GM18526 (cell line): ENCODE measurements around the gene TAS1R1.

ENCODE experiments used
- POLR2A ChIP-seq: IDR thresholded peaks from 3 replicates; pipeline ENCODE4 v1.6.1; 2011; ENCODE audit not compliant: insufficient read length; ENCODE audit errors: extremely low read depth

Gene TAS1R1

DNA sequence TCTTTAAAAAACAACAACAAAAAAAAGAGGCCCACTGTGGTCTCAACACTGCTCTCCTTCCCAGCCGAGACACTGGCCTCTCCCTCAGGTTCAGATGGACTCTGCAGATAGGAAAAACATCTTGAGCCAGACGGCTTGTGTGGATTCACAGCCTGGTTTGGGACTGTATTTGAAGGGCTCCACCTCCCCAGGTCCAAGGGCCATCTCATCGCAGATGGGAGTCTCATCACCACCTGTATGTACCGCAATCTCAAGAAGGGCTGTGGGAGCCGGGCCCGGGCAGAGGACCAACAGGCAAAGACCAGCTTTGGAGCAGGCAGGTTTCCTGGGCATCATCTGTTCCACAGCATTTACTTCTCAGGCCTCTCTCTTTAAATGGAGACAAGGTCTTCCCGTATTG, 34.9 kb downstream of the TAS1R1 start:
- no peak for TF ChIP-seq POLR2A

DNA sequence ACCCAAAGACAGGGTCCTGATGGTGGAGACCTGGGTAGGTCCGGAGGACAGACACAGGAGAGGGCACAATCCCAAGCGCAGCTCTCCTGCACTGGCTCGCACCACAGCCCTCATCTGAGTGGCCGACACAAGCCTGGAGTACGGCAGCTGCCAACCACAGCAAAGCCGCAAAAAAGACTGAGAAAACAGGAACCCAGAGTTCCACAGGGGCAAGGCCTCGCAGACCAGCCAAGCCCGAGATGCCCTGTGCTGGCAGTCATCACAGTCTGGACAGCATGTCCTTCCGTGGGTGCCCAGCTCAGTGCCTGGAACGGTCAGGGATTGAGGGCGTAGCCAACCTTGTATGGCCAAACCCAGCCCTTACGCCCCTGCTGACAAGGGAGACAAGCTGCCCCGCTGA, 36.1 kb downstream of the TAS1R1 start:
- TF ChIP-seq POLR2A = no peak

DNA sequence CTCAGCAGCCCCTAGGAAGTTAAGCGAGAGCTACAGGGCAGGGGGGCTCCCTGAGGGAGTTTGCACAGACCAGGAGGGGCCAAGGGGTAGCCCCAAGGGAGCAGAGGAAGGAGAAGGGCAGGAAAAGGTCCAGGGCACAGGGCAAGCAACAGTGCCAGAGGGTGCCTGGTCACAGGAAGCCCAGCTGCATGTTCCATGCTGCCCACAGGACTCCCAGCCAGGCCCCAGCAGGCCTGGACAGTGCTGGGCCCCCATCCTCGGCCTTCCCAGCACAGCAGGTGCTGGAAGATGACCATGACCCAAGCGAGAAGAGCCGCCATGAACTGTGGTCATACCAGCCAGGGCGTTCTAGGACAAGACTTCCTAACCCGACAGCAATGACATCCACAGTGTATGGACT, 36.5 kb downstream of the TAS1R1 start:
- no peak for TF ChIP-seq POLR2A

DNA sequence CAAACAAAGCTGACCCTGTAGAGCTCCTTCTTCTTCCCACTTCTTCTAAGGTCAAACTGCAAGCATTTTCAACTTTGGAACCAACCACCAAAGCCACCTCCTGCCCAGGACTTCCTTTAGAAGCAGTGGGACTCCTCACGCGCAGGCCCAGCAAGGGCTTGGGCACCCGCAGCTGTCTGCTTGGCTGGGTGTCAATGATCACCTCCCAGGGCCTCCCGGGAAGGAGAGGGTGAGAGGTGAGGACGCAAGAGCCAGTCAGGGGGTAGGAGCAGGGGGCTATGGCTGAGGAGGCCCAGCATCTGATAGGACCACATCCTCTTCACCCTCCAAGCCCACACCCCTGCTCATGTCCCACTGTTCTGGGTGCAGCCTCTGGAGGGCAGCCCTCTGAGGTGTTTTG, 37.3 kb downstream of the TAS1R1 start:
- TF ChIP-seq POLR2A = no peak

DNA sequence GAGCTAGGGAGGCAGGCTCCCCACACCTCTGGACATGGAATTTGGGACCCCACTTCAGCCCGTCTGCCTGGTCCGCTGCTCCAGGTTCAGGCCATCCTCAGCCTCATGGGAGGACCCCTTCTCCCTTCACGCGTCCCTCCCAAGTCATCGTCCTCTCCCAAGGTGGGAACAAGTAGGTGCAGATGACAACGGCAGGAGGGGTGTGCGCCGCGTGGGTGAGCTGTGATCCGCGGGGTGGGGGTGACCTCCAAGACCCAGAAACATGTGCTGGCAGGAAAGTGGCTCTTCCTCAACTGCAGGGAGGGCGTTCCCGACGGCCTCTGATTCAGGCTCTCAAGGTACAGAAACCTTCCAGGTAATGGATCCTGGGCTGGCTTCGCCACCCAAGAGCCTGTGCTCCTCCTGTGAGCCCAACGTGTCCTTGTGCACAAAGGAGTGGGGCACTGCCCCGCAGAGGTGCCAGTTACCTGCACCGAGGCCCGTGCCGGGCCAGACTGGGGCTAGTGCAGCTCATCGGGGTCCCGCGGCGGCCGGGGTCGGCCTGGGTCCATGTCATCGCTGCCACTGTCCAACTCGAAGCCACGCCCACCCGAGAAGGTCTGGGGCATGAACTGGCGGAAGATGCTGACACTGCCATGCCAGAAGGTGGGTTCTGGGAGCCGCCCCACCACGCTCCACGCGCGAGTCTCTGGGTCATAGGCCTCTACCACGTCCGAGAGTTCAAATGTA, 37.9 kb downstream of the TAS1R1 start:
- TF ChIP-seq POLR2A = no peak

DNA sequence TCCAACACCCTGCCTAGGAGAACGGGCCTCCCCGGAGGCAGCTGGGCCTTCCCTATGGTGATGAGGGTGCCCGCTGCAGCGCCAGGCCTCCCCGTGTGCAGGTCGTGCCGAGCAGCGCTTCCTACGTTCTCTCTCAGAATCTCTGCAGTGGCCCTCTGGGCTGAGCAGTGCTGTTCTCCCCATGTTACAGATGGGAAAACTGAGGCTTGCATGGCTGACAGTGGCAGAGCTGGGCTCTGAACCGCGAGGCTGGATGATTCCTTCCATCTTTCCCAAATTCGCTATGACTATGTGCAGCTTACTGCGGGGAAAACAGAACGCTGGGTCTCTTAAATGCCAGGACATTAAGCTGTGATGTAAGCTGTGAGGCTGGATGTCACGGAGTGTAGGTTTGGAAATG, 38.7 kb downstream of the TAS1R1 start:
- no peak for TF ChIP-seq POLR2A

DNA sequence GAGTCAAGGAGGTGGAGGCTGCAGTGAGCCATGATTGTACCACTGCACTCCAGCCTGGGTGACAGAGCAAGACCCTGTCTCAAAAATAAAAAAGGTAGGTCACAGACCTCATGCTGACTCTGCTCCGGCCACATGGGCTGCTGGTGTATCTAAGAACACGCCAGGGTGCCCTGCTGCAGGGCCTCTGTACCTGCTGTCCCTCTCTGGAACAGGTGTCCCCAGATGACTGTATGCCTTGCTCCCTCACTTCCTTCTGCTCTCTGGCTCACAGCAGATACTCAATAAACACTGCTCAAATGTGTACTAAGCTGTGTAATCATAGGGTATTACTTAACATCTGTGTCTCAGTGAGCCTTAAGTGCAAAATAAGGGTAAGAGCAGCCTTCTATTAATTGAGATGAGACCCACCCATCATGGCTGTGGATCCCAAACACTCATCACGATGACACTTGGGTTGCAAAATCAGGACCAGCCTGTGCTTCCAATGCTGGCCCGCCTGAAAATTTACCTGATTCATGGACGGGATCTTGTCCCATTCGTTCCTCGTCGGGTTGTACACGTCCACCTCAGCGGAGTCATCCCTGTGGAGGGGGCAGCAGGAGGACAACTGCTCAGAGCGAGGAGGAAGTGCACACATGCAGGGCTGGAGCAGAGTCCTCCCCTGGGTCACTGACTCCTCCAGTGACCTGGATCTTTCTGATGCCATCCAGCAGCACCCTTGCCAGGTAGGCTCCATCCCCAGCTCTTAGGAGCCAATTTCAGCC, 40.1 kb downstream of the TAS1R1 start:
- TF ChIP-seq POLR2A = no peak

DNA sequence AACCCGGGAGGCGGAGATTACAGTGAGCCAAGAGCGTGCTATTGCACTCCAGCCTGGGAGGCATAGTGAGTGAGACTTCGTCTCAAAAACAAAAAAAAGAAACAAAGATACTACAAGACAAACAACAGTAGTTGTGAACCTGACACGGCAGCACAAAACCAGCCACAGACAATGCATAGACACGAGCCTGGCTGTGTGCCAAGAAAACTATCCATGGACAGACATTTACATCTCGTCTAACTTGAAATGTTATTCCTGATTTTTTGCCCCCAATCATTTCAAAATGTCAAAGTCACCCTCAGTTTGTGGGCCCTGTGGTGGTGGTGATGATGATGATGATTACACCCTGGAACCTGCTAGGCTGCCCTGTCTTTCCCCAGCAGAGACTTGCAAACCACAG, 41.2 kb downstream of the TAS1R1 start:
- no peak for TF ChIP-seq POLR2A

DNA sequence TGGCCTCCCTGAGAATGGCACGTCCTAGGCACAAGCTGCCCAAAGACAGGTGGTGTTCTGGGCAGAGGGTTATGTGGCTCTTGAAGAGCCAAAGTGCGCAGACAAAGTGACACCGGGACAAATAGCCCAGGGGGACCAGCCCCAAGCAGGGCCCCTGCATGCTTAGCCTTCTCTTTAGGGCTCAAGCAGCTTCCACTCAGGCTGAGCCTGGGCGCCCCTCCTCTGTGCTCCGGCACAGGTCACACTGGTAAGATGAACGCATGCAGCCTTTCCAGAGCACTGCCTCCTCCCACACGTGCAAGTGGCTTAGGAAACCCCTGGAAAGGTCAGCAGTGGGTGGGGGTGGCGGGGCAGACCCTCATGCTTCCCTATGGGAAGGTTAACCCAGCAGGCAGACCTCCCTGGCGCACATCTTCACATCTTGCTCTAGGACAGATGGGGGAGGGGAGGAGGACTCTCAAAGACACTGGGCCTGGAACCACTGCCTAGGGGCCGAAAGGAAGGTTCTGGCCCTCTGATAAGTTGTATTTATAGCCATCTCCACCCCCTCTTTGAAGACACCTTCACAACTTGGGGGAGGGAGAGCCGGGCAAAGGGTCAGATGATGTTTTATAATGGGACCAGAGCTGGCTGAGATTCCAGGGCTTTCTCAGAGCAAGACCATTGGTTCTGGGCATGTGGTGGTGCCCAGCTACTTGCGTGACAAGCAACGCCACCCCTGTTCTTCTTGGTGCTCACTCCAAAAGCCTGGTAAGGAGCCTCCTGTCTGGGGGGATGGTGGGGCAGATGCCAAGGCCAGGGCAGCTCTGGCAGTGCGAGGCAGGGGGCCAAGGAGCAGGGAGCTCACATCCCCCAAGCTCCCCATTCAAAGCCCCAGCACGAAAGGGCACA, 42.0 kb downstream of the TAS1R1 start:
- no peak for TF ChIP-seq POLR2A

DNA sequence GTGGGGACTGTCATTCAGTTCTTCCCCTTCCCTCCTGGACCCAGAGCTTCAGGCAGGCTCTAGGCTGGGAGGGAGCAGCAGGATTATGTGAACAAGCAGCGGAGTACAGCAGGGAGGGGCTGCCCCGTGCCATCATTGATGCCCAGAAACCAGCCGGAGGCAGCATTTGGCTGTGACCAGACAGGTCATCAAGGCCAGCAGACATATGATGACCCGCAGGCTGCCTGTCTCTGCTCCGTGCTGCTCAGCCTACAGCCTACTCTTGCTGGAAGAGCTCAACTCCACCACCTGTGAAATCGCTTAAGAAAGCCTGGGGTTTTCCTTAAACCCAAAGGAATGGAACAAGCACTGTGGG, 42.6 kb downstream of the TAS1R1 start:
- no peak for TF ChIP-seq POLR2A

DNA sequence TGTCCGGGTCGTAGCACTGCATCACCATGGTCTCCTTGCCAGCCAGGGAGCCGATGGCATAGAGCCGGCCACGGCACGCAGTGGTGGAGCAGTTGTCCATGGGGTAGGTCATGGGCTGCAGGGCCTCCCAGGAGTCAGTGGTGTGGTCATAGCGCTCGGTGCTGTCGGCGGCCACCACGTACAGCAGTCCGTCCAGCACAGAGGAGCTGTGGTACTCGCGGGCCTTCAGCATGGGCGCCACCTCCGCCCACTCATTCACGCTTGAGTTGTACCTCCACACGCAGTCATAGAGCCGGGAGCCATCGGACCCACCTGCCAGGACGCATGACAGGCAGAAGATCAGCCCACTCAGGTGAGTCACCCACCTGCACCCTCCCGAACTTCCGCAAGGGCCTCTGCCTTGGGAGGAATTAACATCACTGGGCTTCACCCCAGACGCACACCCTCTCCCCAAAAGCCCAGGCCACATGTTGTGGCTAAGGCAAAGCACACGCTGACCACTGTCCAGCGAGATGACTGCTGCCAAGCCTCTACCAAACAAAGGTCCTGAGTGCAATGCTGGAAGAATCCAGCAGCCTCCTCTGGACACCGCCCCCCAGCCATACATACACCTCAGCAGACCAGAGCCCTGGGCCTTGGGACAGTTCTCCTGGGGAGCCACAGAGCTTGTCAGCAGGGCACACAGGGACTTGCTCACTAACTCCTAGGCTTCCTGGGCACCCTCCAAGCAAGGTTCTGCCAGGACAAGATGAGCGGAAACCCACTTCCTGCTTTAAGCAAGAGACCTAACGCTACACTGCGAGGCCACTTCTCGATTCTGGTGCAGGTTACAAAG, 44.3 kb downstream of the TAS1R1 start:
- no peak for TF ChIP-seq POLR2A

DNA sequence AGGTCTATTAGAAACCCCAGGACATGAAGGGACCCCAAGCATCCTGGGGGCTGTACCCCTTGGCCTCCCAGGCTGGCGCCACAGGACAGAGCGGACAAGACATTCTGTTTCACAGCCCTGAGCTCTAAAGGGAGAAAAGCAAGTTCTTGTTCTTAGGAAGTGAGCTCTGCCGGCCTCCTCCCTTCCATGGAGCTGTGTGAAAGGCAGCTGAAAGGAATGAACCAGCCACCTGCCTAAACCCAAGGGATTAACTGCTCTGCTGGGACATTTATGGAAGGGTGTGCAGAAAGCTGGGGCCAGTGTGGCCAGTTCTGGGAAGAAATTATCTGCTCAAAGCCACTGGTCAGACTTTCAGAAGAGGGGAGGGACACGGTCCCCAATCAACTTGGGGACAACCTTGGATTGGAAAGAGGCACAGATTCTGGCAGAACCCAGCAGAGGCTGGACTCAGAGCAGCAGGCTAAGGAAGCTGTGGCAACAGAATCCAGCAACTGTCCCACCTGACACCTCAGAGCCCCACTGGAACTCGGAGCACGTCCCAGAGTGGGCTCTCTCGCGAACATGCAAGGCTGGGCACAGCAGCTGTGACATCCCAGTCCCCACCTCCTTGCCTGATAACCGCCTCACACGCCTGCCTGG, 45.4 kb downstream of the TAS1R1 start:
- TF ChIP-seq POLR2A = no peak

DNA sequence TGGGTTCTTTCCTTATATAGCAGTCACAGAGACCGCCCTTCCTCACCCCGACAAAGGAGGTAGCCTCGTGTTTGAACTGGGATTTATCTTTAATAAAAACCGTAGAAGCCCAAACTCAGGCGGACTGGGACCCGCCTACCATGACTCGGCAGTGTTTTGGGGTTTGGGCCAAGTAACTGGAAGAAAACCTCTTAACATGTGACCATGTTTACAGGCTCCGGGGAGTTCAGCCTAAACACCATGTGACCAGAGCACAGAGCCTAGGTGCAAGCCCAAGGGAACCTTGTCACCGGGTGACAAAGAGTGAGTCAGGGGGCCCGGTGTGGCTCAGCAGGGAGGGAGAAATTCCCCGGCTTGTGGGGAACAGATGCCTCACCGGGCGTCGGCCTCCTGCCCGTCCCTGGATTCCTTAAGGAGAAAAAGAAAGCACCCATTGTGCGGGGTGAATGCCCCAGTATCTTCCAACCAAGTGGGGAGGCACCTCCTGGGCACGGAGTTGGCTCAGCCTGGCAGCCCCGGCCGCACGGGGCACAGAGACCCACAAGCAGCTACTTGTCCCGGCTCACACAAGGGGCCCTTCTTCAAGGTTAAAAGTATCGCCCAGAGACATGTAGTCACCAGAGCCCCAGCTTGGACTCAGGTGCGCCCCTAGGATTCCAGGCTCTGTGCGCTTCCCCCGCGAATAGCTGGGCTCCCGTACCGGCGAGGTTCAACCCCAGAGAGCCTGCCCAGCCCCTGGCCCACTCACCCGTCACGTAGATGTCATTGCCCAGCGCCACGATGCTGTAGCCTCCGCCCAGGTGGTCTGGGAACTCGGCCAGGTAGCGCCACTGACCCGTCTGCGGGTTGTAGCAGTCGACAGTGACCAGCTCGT, 46.2 kb downstream of the TAS1R1 start:
- no peak for TF ChIP-seq POLR2A
